ENCODE measurements around the gene MAGI2.

The MAGI2 gene

GRCh38 chr7:78149787-78150186 lies 1303.7 kb downstream of the MAGI2 start:
- Mint-ChIP-seq H3K9me3 (no peaks in the 10 kb centered on the region), H3K36me3 (ENCODE audit: low read depth) (no peaks in the 10 kb centered on the region), H3K4me3 (no peak overlapping the region), H3K27ac (no peak overlapping the region), H3K4me1 (ENCODE audit: low read depth) (no peaks in the 10 kb centered on the region), H3K27me3 (ENCODE audit: low read depth) (no peaks in the 10 kb centered on the region)
- no peak for DNase-seq (ENCODE audit: low spot score)

- no peaks in the 10 kb centered on the region for H3K9me3 Mint-ChIP-seq
- H3K4me1 Mint-ChIP-seq (ENCODE audit: low read depth): no peaks in the 10 kb centered on the region
- no peak for DNase-seq (ENCODE audit: low spot score)
- no peaks in the 10 kb centered on the region for H3K27me3 Mint-ChIP-seq (ENCODE audit: low read depth)
- no peaks in the 10 kb centered on the region for H3K36me3 Mint-ChIP-seq (ENCODE audit: low read depth)
- no peak overlapping the region for H3K4me3 Mint-ChIP-seq
- no peak overlapping the region for H3K27ac Mint-ChIP-seq
These were observed 1305.1 kb downstream of the MAGI2 start for GRCh38 chr7:78148166-78148894.

- no peak for DNase-seq (ENCODE audit: low spot score)
- Mint-ChIP-seq H3K4me3 (no peak overlapping the region), H3K27ac (no peak overlapping the region), H3K9me3 (no peaks in the 10 kb centered on the region), H3K36me3 (ENCODE audit: low read depth) (no peaks in the 10 kb centered on the region), H3K4me1 (ENCODE audit: low read depth) (no peaks in the 10 kb centered on the region), H3K27me3 (ENCODE audit: low read depth) (no peaks in the 10 kb centered on the region)
These were observed 1306.9 kb downstream of the MAGI2 start for GRCh38 chr7:78146546-78146945.

- no peaks in the 10 kb centered on the region for H3K4me1 Mint-ChIP-seq (ENCODE audit: low read depth)
- no peaks in the 10 kb centered on the region for H3K27me3 Mint-ChIP-seq (ENCODE audit: low read depth)
- H3K9me3 Mint-ChIP-seq: no peaks in the 10 kb centered on the region
- no peak for DNase-seq (ENCODE audit: low spot score)
- no peaks in the 10 kb centered on the region for H3K36me3 Mint-ChIP-seq (ENCODE audit: low read depth)
- no peak overlapping the region for H3K27ac Mint-ChIP-seq
- no peak overlapping the region for H3K4me3 Mint-ChIP-seq
These were observed 1309.8 kb downstream of the MAGI2 start for GRCh38 chr7:78143661-78144060.

GRCh38 chr7:78141522-78142281 lies 1311.8 kb downstream of the MAGI2 start:
- no peaks in the 10 kb centered on the region for H3K9me3 Mint-ChIP-seq
- H3K27ac Mint-ChIP-seq: no peak overlapping the region
- H3K4me1 Mint-ChIP-seq (ENCODE audit: low read depth): no peaks in the 10 kb centered on the region
- no peaks in the 10 kb centered on the region for H3K36me3 Mint-ChIP-seq (ENCODE audit: low read depth)
- no peak overlapping the region for H3K4me3 Mint-ChIP-seq
- no peaks in the 10 kb centered on the region for H3K27me3 Mint-ChIP-seq (ENCODE audit: low read depth)
- DNase-seq (ENCODE audit: low spot score): no peak

- no peaks in the 10 kb centered on the region for H3K9me3 Mint-ChIP-seq
- H3K27me3 Mint-ChIP-seq (ENCODE audit: low read depth): no peaks in the 10 kb centered on the region
- no peak for DNase-seq (ENCODE audit: low spot score)
- H3K4me1 Mint-ChIP-seq (ENCODE audit: low read depth): no peaks in the 10 kb centered on the region
- H3K36me3 Mint-ChIP-seq (ENCODE audit: low read depth): no peaks in the 10 kb centered on the region
- no peak overlapping the region for H3K4me3 Mint-ChIP-seq
- no peak overlapping the region for H3K27ac Mint-ChIP-seq
These were observed 1313.4 kb downstream of the MAGI2 start for GRCh38 chr7:78140109-78140508.

- no peak overlapping the region for H3K27ac Mint-ChIP-seq
- no peak for DNase-seq (ENCODE audit: low spot score)
- H3K4me3 Mint-ChIP-seq: no peak overlapping the region
- no peaks in the 10 kb centered on the region for H3K9me3 Mint-ChIP-seq
- no peaks in the 10 kb centered on the region for H3K4me1 Mint-ChIP-seq (ENCODE audit: low read depth)
- H3K27me3 Mint-ChIP-seq (ENCODE audit: low read depth): no peaks in the 10 kb centered on the region
- H3K36me3 Mint-ChIP-seq (ENCODE audit: low read depth): no peaks in the 10 kb centered on the region
These were observed 1314.1 kb downstream of the MAGI2 start for GRCh38 chr7:78139335-78139734.

GRCh38 chr7:78134774-78135173 lies 1318.7 kb downstream of the MAGI2 start:
- no peaks in the 10 kb centered on the region for H3K4me1 Mint-ChIP-seq (ENCODE audit: low read depth)
- no peak overlapping the region for H3K27ac Mint-ChIP-seq
- no peaks in the 10 kb centered on the region for H3K9me3 Mint-ChIP-seq
- no peak overlapping the region for H3K4me3 Mint-ChIP-seq
- no peak for DNase-seq (ENCODE audit: low spot score)
- H3K36me3 Mint-ChIP-seq (ENCODE audit: low read depth): no peaks in the 10 kb centered on the region
- no peaks in the 10 kb centered on the region for H3K27me3 Mint-ChIP-seq (ENCODE audit: low read depth)

- no peaks in the 10 kb centered on the region for H3K27me3 Mint-ChIP-seq (ENCODE audit: low read depth)
- H3K9me3 Mint-ChIP-seq: no peaks in the 10 kb centered on the region
- DNase-seq (ENCODE audit: low spot score): no peak
- no peaks in the 10 kb centered on the region for H3K4me1 Mint-ChIP-seq (ENCODE audit: low read depth)
- H3K27ac Mint-ChIP-seq: no peak overlapping the region
- no peak overlapping the region for H3K4me3 Mint-ChIP-seq
- no peaks in the 10 kb centered on the region for H3K36me3 Mint-ChIP-seq (ENCODE audit: low read depth)
These were observed 1319.2 kb downstream of the MAGI2 start for GRCh38 chr7:78134256-78134655.

- no peaks in the 10 kb centered on the region for H3K27me3 Mint-ChIP-seq (ENCODE audit: low read depth)
- H3K36me3 Mint-ChIP-seq (ENCODE audit: low read depth): no peaks in the 10 kb centered on the region
- no peaks in the 10 kb centered on the region for H3K4me1 Mint-ChIP-seq (ENCODE audit: low read depth)
- H3K27ac Mint-ChIP-seq: no peak overlapping the region
- DNase-seq (ENCODE audit: low spot score): no peak
- no peak overlapping the region for H3K4me3 Mint-ChIP-seq
- no peaks in the 10 kb centered on the region for H3K9me3 Mint-ChIP-seq
These were observed 1322.8 kb downstream of the MAGI2 start for GRCh38 chr7:78130446-78131215.

GRCh38 chr7:78129865-78130264 lies 1323.6 kb downstream of the MAGI2 start:
- no peaks in the 10 kb centered on the region for H3K36me3 Mint-ChIP-seq (ENCODE audit: low read depth)
- H3K9me3 Mint-ChIP-seq: no peaks in the 10 kb centered on the region
- H3K4me1 Mint-ChIP-seq (ENCODE audit: low read depth): no peaks in the 10 kb centered on the region
- DNase-seq (ENCODE audit: low spot score): no peak
- H3K4me3 Mint-ChIP-seq: no peak overlapping the region
- no peak overlapping the region for H3K27ac Mint-ChIP-seq
- no peaks in the 10 kb centered on the region for H3K27me3 Mint-ChIP-seq (ENCODE audit: low read depth)

- no peak for DNase-seq (ENCODE audit: low spot score)
- H3K36me3 Mint-ChIP-seq (ENCODE audit: low read depth): no peaks in the 10 kb centered on the region
- H3K27me3 Mint-ChIP-seq (ENCODE audit: low read depth): no peaks in the 10 kb centered on the region
- no peaks in the 10 kb centered on the region for H3K4me1 Mint-ChIP-seq (ENCODE audit: low read depth)
- no peaks in the 10 kb centered on the region for H3K9me3 Mint-ChIP-seq
- no peak overlapping the region for H3K4me3 Mint-ChIP-seq
- H3K27ac Mint-ChIP-seq: no peak overlapping the region
These were observed 1326.5 kb downstream of the MAGI2 start for GRCh38 chr7:78127009-78127408.

- no peak for DNase-seq (ENCODE audit: low spot score)
- no peak overlapping the region for H3K4me3 Mint-ChIP-seq
- no peaks in the 10 kb centered on the region for H3K4me1 Mint-ChIP-seq (ENCODE audit: low read depth)
- H3K27me3 Mint-ChIP-seq (ENCODE audit: low read depth): no peaks in the 10 kb centered on the region
- no peaks in the 10 kb centered on the region for H3K9me3 Mint-ChIP-seq
- no peak overlapping the region for H3K27ac Mint-ChIP-seq
- no peaks in the 10 kb centered on the region for H3K36me3 Mint-ChIP-seq (ENCODE audit: low read depth)
These were observed 1327.6 kb downstream of the MAGI2 start for GRCh38 chr7:78125884-78126283.

GRCh38 chr7:78124216-78124615 lies 1329.3 kb downstream of the MAGI2 start:
- no peak overlapping the region for H3K4me3 Mint-ChIP-seq
- H3K27me3 Mint-ChIP-seq (ENCODE audit: low read depth): no peaks in the 10 kb centered on the region
- no peaks in the 10 kb centered on the region for H3K36me3 Mint-ChIP-seq (ENCODE audit: low read depth)
- H3K9me3 Mint-ChIP-seq: no peaks in the 10 kb centered on the region
- no peaks in the 10 kb centered on the region for H3K4me1 Mint-ChIP-seq (ENCODE audit: low read depth)
- no peak overlapping the region for H3K27ac Mint-ChIP-seq
- no peak for DNase-seq (ENCODE audit: low spot score)
